ENCODE results near the gene GPATCH3.

GPATCH3 gene

GRCh38 chr1:26946270-26946669 lies 46.0 kb upstream of the GPATCH3 start:
- Histone ChIP-seq H3K27me3 (ENCODE audit: insufficient read depth, low read depth) (no peaks in the 10 kb centered on the region), H3K9ac (no peak overlapping the region), H3K27ac (no peak overlapping the region), H2AFZ (ENCODE audit: low read depth) (no peak overlapping the region), H3K79me2 (ENCODE audit: insufficient read depth, low read depth) (no peaks in the 10 kb centered on the region), H3K4me1 (ENCODE audit: low read depth, poor library complexity, severe bottlenecking) (no peaks in the 10 kb centered on the region), H3K36me3 (ENCODE audit: insufficient read depth) (no peaks in the 10 kb centered on the region), H4K20me1 (ENCODE audit: insufficient read depth) (no peaks in the 10 kb centered on the region), H3K4me3 (IDR thresholded peaks at IDR 0.05; ENCODE audit: insufficient read depth, low read depth, low read length) (no peak overlapping the region), H3K4me2 (no peak overlapping the region)
- no peak for TF ChIP-seq CTCF (conservative IDR thresholded peaks at IDR 0.05; ENCODE audit: low read depth, low read length)

DNA sequence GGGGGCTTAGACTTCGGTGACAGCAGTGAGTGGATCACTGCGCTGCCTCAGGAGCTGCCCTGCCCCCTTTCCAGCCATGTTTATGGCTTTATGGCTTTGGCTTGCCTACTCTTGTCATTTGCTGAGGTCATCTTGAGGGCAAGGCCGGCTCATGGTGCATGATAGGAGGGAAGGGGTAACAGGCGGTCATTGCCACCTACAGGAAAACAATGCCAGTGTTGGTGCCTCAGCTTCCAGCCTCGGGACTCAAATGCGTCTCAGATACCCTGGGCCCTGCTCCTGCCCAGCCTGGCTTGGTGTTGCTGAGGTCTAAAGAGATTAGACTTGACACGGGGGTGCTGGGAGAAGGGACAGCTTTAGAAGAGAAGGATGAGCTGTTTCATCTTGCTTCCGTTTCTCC lies 45.5 kb upstream of the GPATCH3 start:
- no peak overlapping the region for H2AFZ ChIP-seq (ENCODE audit: low read depth)

DNA sequence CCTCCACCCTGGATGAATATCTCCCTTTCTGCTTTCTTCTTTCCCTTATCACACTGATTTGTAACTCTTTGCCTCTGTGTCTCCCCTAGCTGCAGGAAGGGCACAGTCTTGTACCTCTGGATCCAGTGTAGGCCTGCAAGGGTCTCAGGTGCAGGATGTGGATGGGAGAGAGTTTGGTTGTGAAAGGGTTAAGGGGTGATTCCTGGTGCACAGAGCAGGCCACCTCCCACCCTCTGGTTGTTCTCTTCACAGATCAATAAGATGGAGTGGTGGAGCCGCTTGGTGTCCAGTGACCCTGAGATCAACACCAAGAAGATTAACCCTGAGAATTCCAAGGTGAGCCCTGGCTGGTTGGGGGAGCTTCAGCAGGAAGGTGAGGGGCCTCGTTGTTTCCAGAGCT lies 44.9 kb upstream of the GPATCH3 start:
- no peak overlapping the region for H2AFZ ChIP-seq (ENCODE audit: low read depth)
- no peaks in the 10 kb centered on the region for H3K4me1 ChIP-seq (ENCODE audit: low read depth, poor library complexity, severe bottlenecking)
- no peak overlapping the region for H3K4me2 ChIP-seq
- H3K36me3 ChIP-seq (ENCODE audit: insufficient read depth) = no peaks in the 10 kb centered on the region
- no peak overlapping the region for H3K9ac ChIP-seq
- H3K79me2 ChIP-seq (ENCODE audit: insufficient read depth, low read depth) = no peaks in the 10 kb centered on the region
- TF ChIP-seq CTCF (conservative IDR thresholded peaks at IDR 0.05; ENCODE audit: low read depth, low read length) = no peak
- no peaks in the 10 kb centered on the region for H3K27me3 ChIP-seq (ENCODE audit: insufficient read depth, low read depth)
- H4K20me1 ChIP-seq (ENCODE audit: insufficient read depth) = no peaks in the 10 kb centered on the region
- no peak overlapping the region for H3K27ac ChIP-seq
- H3K4me3 ChIP-seq (IDR thresholded peaks at IDR 0.05; ENCODE audit: insufficient read depth, low read depth, low read length) = no peak overlapping the region

More for the DNA sequence above, 45.5 kb upstream of the GPATCH3 start:
- H3K27me3 ChIP-seq (ENCODE audit: insufficient read depth, low read depth) = no peaks in the 10 kb centered on the region
- no peaks in the 10 kb centered on the region for H4K20me1 ChIP-seq (ENCODE audit: insufficient read depth)
- H3K4me2 ChIP-seq = no peak overlapping the region
- H3K79me2 ChIP-seq (ENCODE audit: insufficient read depth, low read depth) = no peaks in the 10 kb centered on the region
- H3K27ac ChIP-seq = no peak overlapping the region
- no peak overlapping the region for H3K4me3 ChIP-seq (IDR thresholded peaks at IDR 0.05; ENCODE audit: insufficient read depth, low read depth, low read length)
- no peaks in the 10 kb centered on the region for H3K36me3 ChIP-seq (ENCODE audit: insufficient read depth)
- no peaks in the 10 kb centered on the region for H3K4me1 ChIP-seq (ENCODE audit: low read depth, poor library complexity, severe bottlenecking)
- no peak overlapping the region for H3K9ac ChIP-seq
- no peak for TF ChIP-seq CTCF (conservative IDR thresholded peaks at IDR 0.05; ENCODE audit: low read depth, low read length)

DNA sequence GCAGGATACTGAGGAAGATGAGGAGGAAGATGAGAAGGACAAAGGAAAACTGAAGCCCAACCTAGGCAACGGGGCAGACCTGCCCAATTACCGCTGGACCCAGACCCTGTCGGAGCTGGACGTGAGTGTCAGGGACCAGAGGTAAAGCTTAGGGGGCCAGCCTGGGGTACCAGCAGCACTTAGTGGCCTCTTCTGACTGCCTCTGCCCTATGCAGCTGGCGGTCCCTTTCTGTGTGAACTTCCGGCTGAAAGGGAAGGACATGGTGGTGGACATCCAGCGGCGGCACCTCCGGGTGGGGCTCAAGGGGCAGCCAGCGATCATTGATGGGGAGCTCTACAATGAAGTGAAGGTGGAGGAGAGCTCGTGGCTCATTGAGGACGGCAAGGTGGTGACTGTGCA lies 42.4 kb upstream of the GPATCH3 start:
- Histone ChIP-seq H4K20me1 (ENCODE audit: insufficient read depth) (no peaks in the 10 kb centered on the region), H3K27ac (no peak overlapping the region), H3K9ac (no peak overlapping the region), H3K27me3 (ENCODE audit: insufficient read depth, low read depth) (no peaks in the 10 kb centered on the region), H3K4me1 (ENCODE audit: low read depth, poor library complexity, severe bottlenecking) (no peaks in the 10 kb centered on the region), H3K4me3 (IDR thresholded peaks at IDR 0.05; ENCODE audit: insufficient read depth, low read depth, low read length) (no peak overlapping the region), H3K79me2 (ENCODE audit: insufficient read depth, low read depth) (no peaks in the 10 kb centered on the region; the same call in 1 of the 2 replicates), H3K4me2 (no peak overlapping the region), H2AFZ (ENCODE audit: low read depth) (no peak overlapping the region), H3K36me3 (ENCODE audit: insufficient read depth) (no peaks in the 10 kb centered on the region)
- TF ChIP-seq CTCF (conservative IDR thresholded peaks at IDR 0.05; ENCODE audit: low read depth, low read length) = no peak

Measured in KMS-11 (cell line).